ENCODE measurements around the gene MBD5.

DNA sequence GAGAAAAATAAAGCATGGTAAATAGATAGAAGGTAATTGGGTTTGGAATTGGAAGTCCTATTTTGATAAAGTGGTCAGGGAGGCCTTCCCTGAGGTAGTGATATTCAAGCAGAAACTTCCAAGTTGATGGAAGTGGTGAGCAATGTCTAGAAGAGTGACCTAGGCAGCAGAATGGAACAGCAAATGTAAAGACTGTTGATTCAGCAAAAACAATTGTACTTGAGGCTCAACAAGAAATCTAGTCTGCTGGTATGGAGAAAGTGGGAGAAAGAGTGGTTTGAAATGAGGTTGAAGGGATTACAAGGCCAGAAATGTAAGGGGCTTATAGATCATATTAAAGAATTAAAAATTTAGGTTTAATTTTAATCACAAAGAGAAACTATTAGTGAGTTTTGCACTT, 181.3 kb downstream of the MBD5 start:
- TF ChIP-seq, protein P1, sequence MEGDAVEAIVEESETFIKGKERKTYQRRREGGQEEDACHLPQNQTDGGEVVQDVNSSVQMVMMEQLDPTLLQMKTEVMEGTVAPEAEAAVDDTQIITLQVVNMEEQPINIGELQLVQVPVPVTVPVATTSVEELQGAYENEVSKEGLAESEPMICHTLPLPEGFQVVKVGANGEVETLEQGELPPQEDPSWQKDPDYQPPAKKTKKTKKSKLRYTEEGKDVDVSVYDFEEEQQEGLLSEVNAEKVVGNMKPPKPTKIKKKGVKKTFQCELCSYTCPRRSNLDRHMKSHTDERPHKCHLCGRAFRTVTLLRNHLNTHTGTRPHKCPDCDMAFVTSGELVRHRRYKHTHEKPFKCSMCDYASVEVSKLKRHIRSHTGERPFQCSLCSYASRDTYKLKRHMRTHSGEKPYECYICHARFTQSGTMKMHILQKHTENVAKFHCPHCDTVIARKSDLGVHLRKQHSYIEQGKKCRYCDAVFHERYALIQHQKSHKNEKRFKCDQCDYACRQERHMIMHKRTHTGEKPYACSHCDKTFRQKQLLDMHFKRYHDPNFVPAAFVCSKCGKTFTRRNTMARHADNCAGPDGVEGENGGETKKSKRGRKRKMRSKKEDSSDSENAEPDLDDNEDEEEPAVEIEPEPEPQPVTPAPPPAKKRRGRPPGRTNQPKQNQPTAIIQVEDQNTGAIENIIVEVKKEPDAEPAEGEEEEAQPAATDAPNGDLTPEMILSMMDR (conservative IDR thresholded peaks at IDR 0.05; ENCODE audit: low read depth, low read length), result no peak
- TF ChIP-seq SMC3 (IDR thresholded peaks at IDR 0.05; ENCODE audit: low read depth, low read length) (no peak), ELK1 (IDR thresholded peaks at IDR 0.05; ENCODE audit: borderline replicate concordance, low read depth, low read length) (no peak), POLR2A (IDR thresholded peaks at IDR 0.05; ENCODE audit: low read depth, low read length) (no peak), MAZ (IDR thresholded peaks at IDR 0.05; ENCODE audit: borderline replicate concordance, low read depth, low read length) (no peak), MXI1 (IDR thresholded peaks at IDR 0.05; ENCODE audit: borderline replicate concordance, low read depth, low read length) (no peak), RFX5 (IDR thresholded peaks at IDR 0.05; ENCODE audit: low read depth, low read length) (no peak)

Data from IMR-90 (cell line).